Medulla oblongata (tissue), 1 donor: ENCODE results near the gene MACROD1.
"Not testable (repeated sequence)": the region's sequence is repeated elsewhere in the genome, so short reads cannot be mapped to it uniquely, and the experiment has no call there.

ENCODE experiments used
- DNase-seq: peaks from one replicate; pipeline ENCODE4 v3.0.0-alpha.2; 2015; ENCODE audit errors: extremely low spot score

The MACROD1 gene

DNA sequence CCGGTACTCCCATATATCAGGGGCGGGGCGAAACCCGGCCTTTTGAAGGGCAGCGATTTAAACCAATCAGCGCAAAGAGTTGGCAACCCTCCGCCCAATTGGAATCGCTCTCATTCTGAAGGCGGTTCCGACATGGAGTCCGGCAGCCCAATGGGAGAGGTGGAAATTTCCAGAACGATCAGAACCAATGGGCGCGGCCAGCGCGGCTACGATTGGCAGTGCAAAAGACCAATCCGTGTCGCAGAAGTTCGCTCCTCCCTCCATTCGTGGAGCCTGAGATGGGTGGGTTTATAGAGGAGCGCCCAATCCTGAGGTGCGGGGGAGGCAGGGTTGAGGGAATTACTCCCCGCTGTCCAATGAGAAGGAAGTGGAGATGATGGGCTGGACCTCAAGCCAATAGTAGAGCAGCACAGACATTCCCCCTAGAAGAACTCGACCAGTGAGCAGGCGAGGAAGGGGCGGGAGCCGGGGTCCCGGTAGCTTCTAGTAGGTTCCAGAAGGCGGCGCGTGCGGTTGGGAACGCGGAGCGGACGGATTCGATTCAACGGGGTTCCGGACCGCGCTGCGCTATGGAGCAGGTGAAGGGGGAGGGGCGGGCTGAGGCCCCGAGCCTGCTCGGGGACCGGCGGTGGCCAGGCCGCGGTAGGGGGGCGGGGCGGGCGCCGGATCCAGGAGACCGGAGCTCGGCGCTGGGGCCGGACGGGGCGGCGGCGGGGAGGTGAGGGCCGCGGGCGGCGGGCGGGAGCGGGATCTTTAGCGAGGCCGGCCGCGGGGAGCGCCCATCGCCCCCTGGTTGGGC lies 20.0 kb upstream of the MACROD1 start, which contains the start of gene STIP1:
TSS of gene STIP1 (plus strand) at position 479 of the 799 bp plus-strand sequence. CDS start at position 570, 91 bp downstream.
- DNase-seq, result peak; percentile 100

- DNase-seq, result peak; percentile 89
These were observed 19.3 kb upstream of the MACROD1 start for GRCh38 chr11:64185175-64185692.

GRCh38 chr11:64183890-64184289 lies 18.0 kb upstream of the MACROD1 start:
- DNase-seq, result no peak

GRCh38 chr11:64181506-64182411 lies 15.8 kb upstream of the MACROD1 start:
- DNase-seq, result peak; percentile 97

DNA sequence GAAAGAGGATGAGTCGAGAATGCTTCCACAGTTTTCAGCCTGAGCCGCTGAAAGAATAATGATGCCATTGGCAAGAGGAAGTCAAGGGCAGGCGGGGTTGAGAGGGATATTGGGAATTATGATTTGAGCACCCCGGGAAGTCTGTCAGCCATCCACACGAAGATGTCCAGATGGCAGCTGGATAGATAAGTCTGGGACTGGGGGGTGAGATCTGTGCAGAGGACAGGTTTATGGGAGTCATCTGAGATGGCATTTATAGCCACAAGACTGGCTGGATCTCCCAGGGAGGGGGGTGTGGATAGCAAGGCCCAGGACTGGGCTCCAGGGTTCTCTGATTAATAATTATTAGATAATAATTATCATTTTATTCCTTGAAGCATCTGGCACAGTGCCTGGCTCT lies 15.0 kb upstream of the MACROD1 start:
- DNase-seq, result peak; percentile 34

- DNase-seq, result no peak
These were observed 13.2 kb upstream of the MACROD1 start for GRCh38 chr11:64178951-64179639.

DNA sequence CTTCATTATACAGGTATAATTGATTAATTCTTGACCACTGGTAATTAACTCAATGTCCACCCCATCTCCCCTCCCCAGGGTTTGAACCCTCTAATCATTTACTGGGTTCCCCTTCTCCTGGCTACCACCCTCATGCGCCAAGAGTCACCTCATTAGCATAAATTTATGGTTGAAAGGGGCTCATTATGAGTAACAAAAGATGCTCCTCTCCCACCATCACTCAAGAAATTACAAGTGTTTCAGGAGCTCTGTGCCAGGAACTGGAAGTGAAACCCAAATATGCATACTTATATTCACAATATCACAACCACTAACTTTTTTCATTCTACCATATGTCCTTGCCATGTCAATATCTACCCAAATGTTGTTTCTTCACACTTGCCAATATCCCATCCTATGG lies 12.3 kb upstream of the MACROD1 start:
- no peak for DNase-seq

DNA sequence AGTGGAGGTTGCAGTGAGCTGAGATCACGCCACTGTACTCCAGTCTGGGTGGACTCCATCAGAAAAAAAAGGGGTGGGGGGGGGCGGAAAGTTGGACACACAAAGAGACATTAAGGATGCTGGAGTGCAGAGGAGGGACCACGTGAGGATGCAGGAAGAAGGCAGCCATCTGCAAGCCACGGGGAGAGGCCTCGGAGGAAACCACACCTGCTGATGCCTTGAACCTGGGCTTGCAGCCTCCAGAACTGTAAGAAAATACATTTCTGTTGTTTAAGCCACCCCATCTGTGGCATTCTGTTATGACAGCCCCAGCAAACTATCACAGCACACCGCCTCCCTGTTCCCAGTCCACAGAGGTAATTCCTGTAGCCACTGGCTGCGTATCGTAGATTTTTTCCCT lies 10.8 kb upstream of the MACROD1 start:
- DNase-seq, result no peak

GRCh38 chr11:64173616-64174355 lies 7.9 kb upstream of the MACROD1 start:
- DNase-seq, result no peak

DNA sequence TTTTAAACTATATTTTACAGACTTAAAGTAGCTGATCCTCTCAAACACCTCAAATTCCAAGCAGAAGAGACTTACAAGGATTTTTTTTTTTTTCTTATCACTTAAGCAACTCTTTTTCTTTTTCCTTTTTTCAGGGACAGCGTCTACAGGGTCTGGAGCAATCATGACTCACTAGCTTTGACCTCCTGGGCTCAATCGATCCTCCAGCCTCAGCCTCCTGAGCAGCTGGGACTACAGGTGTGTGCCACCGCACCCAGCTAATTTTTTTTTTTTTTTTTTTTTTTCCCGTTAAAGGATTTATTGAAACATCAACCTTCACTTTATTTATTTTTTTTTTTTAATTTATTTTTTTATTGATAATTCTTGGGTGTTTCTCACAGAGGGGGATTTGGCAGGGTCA lies 4.5 kb upstream of the MACROD1 start:
- no peak for DNase-seq

DNA sequence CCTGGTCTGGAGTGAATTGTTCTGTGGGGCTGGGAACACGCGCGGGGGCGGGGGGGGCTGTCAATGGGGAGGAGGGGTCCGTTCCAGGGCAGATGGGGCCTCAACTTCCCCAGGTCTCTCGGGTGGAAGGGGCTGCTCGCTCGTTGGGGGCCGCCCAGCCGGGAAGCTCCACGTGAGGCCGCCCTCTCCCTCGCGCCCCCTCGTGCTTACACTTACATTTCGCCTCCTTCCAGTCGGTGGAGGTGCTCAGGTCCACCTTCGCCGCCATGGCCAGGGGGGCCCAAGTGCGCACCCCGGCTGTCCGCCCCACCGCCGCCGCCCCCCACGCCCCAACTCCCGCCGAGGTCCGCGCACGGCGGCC lies 452 bp downstream of the MACROD1 start:
- no peak for DNase-seq

DNA sequence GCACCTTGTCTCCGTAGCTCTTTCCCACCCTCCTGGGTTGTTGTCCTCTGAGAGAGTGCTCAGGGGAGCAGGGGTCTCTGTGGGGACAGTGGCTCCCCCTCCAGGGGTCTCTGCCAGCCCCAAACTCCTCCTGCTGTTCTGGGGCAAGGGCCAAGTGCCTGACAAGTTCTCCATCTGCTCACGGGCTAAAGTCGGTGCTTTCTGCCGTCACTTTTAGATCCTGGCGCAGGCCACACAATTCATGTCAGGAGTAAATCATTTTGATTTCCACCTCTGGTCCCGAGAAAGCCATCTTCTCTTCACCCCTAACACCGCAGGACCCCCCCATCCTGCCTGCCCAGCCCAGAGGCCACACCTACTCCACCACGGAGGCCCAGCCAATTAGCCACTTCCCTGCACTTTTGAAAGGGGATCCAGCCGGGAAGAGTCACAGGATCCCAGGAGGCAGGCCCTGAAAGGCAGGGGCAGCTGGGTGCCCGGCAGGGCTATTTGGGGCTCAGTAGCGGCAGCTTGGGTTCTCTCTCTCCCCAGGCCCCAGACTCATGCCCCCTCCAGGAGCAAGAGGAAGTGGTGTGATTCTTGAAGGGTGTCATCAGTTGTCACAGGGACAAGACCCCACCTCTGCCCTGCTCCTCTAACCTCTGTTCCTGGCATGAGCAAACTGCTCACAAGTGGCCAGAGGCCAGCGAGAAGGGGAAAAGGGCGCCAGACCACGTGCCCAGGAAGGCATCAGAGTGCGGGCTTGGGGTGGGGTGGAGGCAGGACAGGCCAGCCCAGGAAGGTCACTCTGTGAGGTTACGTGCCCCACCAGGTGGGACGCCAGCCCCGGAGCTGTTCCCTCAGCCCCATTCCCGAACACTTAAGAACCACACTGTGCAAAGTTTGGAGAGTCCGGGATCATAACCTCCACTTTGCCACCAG lies 1.3 kb downstream of the MACROD1 start:
- no peak for DNase-seq

- DNase-seq, result no peak
These were observed 2.0 kb downstream of the MACROD1 start for GRCh38 chr11:64163951-64164350.

GRCh38 chr11:64162769-64163168 lies 3.1 kb downstream of the MACROD1 start:
- DNase-seq, result not testable (repeated sequence)

- no peak for DNase-seq
These were observed 4.9 kb downstream of the MACROD1 start for GRCh38 chr11:64161037-64161436.

DNA sequence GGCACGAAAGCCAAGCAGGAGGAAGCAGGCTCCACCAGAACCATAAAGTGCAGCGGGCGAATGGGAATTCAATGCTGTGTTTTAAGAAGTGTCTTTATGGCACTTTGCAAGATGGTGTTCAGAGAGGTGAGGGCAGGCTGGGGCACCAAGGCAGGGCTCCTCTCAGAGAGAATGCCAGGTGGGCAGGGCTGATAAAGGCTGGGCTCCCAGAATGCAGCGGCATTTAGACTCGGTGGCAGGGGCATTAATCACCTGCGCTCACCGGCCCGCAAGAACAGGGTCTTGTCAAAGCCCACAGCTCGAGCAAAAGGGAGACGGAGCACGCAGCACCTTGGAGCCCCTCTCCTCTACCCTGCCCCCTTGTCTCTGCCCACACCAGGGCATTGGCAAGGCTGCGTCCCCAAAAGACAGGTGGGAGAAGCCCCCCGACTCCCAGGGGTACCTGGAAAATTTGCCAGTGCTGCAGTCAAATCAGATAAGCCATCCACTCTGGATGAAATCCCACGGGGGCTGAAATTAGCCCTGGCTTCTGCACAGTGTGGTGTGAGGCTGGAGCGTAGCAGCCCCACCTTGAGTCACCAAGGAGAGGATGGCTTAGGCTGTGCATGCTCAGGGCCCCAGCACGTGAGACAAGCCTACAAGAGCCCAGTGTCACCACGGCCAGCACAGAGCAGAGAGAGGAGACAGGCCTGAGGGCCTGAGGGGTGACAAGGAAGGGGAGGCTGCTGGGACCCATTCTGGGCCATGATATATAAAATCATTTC lies 8.1 kb downstream of the MACROD1 start:
- DNase-seq, result no peak

- DNase-seq, result peak; percentile 37
These were observed 9.5 kb downstream of the MACROD1 start for GRCh38 chr11:64156235-64157011.

DNA sequence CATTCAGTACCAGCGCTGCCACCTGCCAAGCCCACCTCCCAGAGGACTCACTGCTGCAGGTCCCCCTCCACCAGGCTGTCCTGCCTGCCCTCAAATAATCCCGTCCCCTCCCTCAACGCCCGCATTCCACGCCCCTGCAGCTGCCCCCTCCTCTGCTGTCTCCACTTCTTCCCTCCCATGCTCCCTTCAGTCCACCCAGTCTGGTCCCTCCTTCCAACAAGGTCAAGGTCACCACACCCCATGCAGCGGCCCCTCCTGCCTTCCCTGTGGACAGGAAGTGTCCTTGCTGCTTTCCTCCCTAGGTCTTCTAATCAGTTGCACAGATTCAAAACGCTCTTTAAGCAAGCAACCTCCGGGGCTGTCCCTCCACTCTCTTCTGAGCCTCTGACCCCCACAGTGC lies 12.1 kb downstream of the MACROD1 start:
- no peak for DNase-seq
